Tibial nerve (tissue), 4 donors: ENCODE measurements around the gene PTGIS.

Experiments
- CTCF ChIP-seq, 5 experiments: fragments of 200-600 bp in 3 of 5; fragments of 450-650 bp in 2 of 5; sonication (generic) in 3 of 5; IDR thresholded peaks; one replicate each; pipeline ENCODE4 v1.5.1; 2016 to 2019; ENCODE audit warnings: antibody characterized with exemption in 5 of 5, mild to moderate bottlenecking in 3 of 5, moderate library complexity in 2 of 5
- EP300 ChIP-seq, 2 donors: sonication (generic); formaldehyde crosslinking; IDR thresholded peaks; one replicate each; pipeline ENCODE4 v1.6.1; 2017; ENCODE audit warnings: antibody characterized with exemption in 2 of 2, mild to moderate bottlenecking in 1 of 2
- POLR2A ChIP-seq, 2 donors: fragments of 450-650 bp; IDR thresholded peaks; one replicate each; pipeline ENCODE4 v1.6.1; 2017; ENCODE audit warnings: antibody characterized with exemption in 2 of 2, mild to moderate bottlenecking in 2 of 2, moderate library complexity in 2 of 2

- TF ChIP-seq CTCF (IDR thresholded peaks at IDR 0.05) (no peak), POLR2A (IDR thresholded peaks at IDR 0.05) (no peak), EP300 (IDR thresholded peaks at IDR 0.05) (no peak)
These were observed 99.5 kb downstream of the PTGIS start for GRCh38 chr20:49468412-49468811.
